GM23338 (cell line): ENCODE data around the gene GRID2. TPM values are rescaled to one million over a fixed set of nuclear protein-coding genes. Genes with fewer than 3 reads are reported as not detected.

Source experiments
- ATAC-seq: fragments of 200-7000 bp; cut with Tn5 transposase; 3 replicates; pipeline ENCODE4 v1.9.1; 2020
- DNase-seq: peaks from one replicate; pipeline ENCODE4 v3.0.0-alpha.2; 2015; ENCODE audit warnings: low spot score
- H2AFZ ChIP-seq: fragments of 200-600 bp; sonication (generic); 2 replicates; pipeline ENCODE4 v1.8.0; 2016; ENCODE audit warnings: antibody characterized with exemption, mild to moderate bottlenecking, moderate library complexity
- H3F3A ChIP-seq: fragments of 200-600 bp; sonication (generic); replicated peaks from 2 replicates; pipeline ENCODE4 v1.8.0; 2017; ENCODE audit warnings: antibody characterized with exemption, mixed run types, low read depth
- H3K27ac ChIP-seq: fragments of 200-600 bp; sonication (generic); 2 replicates; pipeline ENCODE4 v1.6.1; 2016; ENCODE audit warnings: low read depth
- H3K27me3 ChIP-seq: fragments of 200-600 bp; sonication (generic); 2 replicates; pipeline ENCODE4 v1.8.0; 2016; ENCODE audit warnings: mild to moderate bottlenecking, mixed run types, moderate library complexity; ENCODE audit not compliant: insufficient read depth
- H3K36me3 ChIP-seq: fragments of 200-600 bp; sonication (generic); 2 replicates; pipeline ENCODE4 v1.8.0; 2016; ENCODE audit warnings: mild to moderate bottlenecking; ENCODE audit not compliant: insufficient read depth
- H3K4me1 ChIP-seq: fragments of 200-600 bp; sonication (generic); 2 replicates; pipeline ENCODE4 v1.8.0; 2016; ENCODE audit warnings: mild to moderate bottlenecking, moderate library complexity; ENCODE audit not compliant: insufficient read depth
- H3K4me2 ChIP-seq: fragments of 200-600 bp; sonication (generic); 2 replicates; pipeline ENCODE4 v1.7.1; 2017; ENCODE audit warnings: mixed run types
- H3K4me3 ChIP-seq: fragments of 200-600 bp; sonication (generic); 2 replicates; pipeline ENCODE4 v1.6.1; 2016; ENCODE audit warnings: mixed run types
- H3K79me2 ChIP-seq: fragments of 200-600 bp; sonication (generic); replicated peaks from 2 replicates; pipeline ENCODE4 v1.8.0; 2017; ENCODE audit warnings: mild to moderate bottlenecking; ENCODE audit not compliant: insufficient read depth
- H3K9me2 ChIP-seq: fragments of 200-600 bp; sonication (generic); 2 replicates; pipeline ENCODE4 v1.8.0; 2017; ENCODE audit not compliant: insufficient read depth
- H4K20me1 ChIP-seq: fragments of 200-600 bp; sonication (generic); replicated peaks from 2 replicates; pipeline ENCODE4 v1.8.0; 2017; ENCODE audit warnings: mild to moderate bottlenecking; ENCODE audit not compliant: insufficient read depth
- H3K27ac Mint-ChIP-seq: 2 replicates; pipeline ENCODE4 v1.8.0; 2020; ENCODE audit warnings: inconsistent platforms, mild to moderate bottlenecking, moderate library complexity, mixed read lengths
- H3K27me3 Mint-ChIP-seq: 3 replicates; pipeline ENCODE4 v1.8.0; 2022; ENCODE audit warnings: low read depth, mild to moderate bottlenecking, moderate library complexity, mixed read lengths, inconsistent platforms; ENCODE audit not compliant: insufficient read depth, poor library complexity
- H3K36me3 Mint-ChIP-seq: 3 replicates; pipeline ENCODE4 v1.8.0; 2021; ENCODE audit warnings: low read depth, mild to moderate bottlenecking, inconsistent platforms, moderate library complexity, mixed read lengths
- H3K4me1 Mint-ChIP-seq: 3 replicates; pipeline ENCODE4 v1.8.0; 2020; ENCODE audit warnings: mild to moderate bottlenecking, inconsistent platforms, mixed read lengths
- H3K4me3 Mint-ChIP-seq: 3 replicates; pipeline ENCODE4 v1.8.0; 2021; ENCODE audit warnings: moderate library complexity, mild to moderate bottlenecking, inconsistent platforms, mixed read lengths
- H3K9me3 Mint-ChIP-seq: 3 replicates; pipeline ENCODE4 v1.8.0; 2020; ENCODE audit warnings: moderate library complexity, mild to moderate bottlenecking, inconsistent platforms, mixed read lengths
- CREB1 ChIP-seq: fragments of 250-450 bp; sonication (Bioruptor Pico); IDR thresholded peaks from 2 replicates; pipeline ENCODE4 v1.5.0; 2020; ENCODE audit warnings: low read depth, mild to moderate bottlenecking, moderate library complexity
- EZH2 ChIP-seq: fragments of 200-600 bp; sonication (generic); IDR thresholded peaks from one replicate; pipeline ENCODE4 v1.8.0; 2017; ENCODE audit warnings: antibody characterized with exemption, mild to moderate bottlenecking, low read depth; ENCODE audit not compliant: unreplicated experiment
- EZH2phosphoT487 ChIP-seq: fragments of 200-600 bp; sonication (generic); IDR thresholded peaks from one replicate; pipeline ENCODE4 v1.8.1; 2018; ENCODE audit warnings: antibody characterized with exemption; ENCODE audit not compliant: unreplicated experiment
- STAT1 ChIP-seq: IDR thresholded peaks from one replicate; pipeline ENCODE4 v1.6.1; 2016; ENCODE audit warnings: antibody characterized with exemption; ENCODE audit not compliant: unreplicated experiment
- ZNF114 ChIP-seq: fragments of 250-450 bp; sonication (Bioruptor Pico); IDR thresholded peaks from 2 replicates; pipeline ENCODE4 v1.5.0; 2020; ENCODE audit warnings: mild to moderate bottlenecking, moderate library complexity
- polyA plus RNA-seq: library from polyadenylated mRNA; unstranded; fragments of >200 nt; fragmentation: Nextera tagmentation; extraction: Ambion mirVana; gene quantifications from 2 replicates; pipeline ENCODE4 v1.2.1, GENCODE V29; 2016
- total RNA-seq: library from RNA; depleted of rRNA; stranded (reverse); fragments of >200 nt; shearing (Covaris generic); gene quantifications from 2 replicates; pipeline ENCODE4 v1.2.3, GENCODE V29; 2014
- TF ChIP-seq, protein P1 (sequence below): fragments of 250-450 bp; sonication (Bioruptor Pico); IDR thresholded peaks from 2 replicates; pipeline ENCODE4 v1.5.0; 2020; ENCODE audit warnings: mild to moderate bottlenecking, moderate library complexity
- TF ChIP-seq, protein P2 (sequence below): IDR thresholded peaks from 2 replicates; pipeline ENCODE4 v1.6.1; 2016; ENCODE audit warnings: antibody characterized with exemption
- TF ChIP-seq, protein P3 (sequence below): IDR thresholded peaks from one replicate; pipeline ENCODE4 v1.6.1; 2018; ENCODE audit warnings: antibody characterized with exemption; ENCODE audit not compliant: unreplicated experiment

GRID2 gene
- total and polyA plus RNA-seq, 2 experiments from 2014 or later = 19.9 to 65.4 TPM

DNA sequence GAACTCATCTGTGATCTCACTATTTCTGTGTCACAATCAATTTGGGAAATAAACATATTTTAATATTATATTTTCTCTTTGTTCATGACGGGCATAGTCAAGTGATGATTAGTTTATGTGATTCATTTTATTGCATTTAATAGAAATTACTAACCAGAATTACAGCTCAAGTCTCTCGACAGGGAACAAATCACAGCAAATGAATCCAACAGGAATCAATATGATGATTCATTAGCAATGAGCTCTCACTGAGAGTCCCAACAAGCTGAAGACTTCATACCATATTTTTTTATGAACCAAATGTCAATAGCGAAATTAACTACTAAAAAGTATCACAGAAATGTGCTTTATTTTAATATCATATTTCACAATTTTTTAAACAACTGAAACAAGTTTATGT is 649.7 kb downstream of the GRID2 start (continued):
- TF ChIP-seq, protein P1, sequence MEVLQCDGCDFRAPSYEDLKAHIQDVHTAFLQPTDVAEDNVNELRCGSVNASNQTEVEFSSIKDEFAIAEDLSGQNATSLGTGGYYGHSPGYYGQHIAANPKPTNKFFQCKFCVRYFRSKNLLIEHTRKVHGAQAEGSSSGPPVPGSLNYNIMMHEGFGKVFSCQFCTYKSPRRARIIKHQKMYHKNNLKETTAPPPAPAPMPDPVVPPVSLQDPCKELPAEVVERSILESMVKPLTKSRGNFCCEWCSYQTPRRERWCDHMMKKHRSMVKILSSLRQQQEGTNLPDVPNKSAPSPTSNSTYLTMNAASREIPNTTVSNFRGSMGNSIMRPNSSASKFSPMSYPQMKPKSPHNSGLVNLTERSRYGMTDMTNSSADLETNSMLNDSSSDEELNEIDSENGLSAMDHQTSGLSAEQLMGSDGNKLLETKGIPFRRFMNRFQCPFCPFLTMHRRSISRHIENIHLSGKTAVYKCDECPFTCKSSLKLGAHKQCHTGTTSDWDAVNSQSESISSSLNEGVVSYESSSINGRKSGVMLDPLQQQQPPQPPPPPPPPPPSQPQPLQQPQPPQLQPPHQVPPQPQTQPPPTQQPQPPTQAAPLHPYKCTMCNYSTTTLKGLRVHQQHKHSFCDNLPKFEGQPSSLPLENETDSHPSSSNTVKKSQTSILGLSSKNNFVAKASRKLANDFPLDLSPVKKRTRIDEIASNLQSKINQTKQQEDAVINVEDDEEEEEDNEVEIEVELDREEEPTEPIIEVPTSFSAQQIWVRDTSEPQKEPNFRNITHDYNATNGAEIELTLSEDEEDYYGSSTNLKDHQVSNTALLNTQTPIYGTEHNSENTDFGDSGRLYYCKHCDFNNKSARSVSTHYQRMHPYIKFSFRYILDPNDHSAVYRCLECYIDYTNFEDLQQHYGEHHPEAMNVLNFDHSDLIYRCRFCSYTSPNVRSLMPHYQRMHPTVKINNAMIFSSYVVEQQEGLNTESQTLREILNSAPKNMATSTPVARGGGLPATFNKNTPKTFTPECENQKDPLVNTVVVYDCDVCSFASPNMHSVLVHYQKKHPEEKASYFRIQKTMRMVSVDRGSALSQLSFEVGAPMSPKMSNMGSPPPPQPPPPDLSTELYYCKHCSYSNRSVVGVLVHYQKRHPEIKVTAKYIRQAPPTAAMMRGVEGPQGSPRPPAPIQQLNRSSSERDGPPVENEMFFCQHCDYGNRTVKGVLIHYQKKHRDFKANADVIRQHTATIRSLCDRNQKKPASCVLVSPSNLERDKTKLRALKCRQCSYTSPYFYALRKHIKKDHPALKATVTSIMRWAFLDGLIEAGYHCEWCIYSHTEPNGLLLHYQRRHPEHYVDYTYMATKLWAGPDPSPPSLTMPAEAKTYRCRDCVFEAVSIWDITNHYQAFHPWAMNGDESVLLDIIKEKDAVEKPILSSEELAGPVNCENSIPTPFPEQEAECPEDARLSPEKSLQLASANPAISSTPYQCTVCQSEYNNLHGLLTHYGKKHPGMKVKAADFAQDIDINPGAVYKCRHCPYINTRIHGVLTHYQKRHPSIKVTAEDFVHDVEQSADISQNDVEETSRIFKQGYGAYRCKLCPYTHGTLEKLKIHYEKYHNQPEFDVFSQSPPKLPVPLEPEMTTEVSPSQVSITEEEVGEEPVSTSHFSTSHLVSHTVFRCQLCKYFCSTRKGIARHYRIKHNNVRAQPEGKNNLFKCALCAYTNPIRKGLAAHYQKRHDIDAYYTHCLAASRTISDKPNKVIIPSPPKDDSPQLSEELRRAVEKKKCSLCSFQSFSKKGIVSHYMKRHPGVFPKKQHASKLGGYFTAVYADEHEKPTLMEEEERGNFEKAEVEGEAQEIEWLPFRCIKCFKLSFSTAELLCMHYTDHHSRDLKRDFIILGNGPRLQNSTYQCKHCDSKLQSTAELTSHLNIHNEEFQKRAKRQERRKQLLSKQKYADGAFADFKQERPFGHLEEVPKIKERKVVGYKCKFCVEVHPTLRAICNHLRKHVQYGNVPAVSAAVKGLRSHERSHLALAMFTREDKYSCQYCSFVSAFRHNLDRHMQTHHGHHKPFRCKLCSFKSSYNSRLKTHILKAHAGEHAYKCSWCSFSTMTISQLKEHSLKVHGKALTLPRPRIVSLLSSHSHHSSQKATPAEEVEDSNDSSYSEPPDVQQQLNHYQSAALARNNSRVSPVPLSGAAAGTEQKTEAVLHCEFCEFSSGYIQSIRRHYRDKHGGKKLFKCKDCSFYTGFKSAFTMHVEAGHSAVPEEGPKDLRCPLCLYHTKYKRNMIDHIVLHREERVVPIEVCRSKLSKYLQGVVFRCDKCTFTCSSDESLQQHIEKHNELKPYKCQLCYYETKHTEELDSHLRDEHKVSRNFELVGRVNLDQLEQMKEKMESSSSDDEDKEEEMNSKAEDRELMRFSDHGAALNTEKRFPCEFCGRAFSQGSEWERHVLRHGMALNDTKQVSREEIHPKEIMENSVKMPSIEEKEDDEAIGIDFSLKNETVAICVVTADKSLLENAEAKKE (CRISPR knock-in tag) = no peak
- TF ChIP-seq EZH2phosphoT487 (no peak), CREB1 (no peak)
- TF ChIP-seq, protein P2, sequence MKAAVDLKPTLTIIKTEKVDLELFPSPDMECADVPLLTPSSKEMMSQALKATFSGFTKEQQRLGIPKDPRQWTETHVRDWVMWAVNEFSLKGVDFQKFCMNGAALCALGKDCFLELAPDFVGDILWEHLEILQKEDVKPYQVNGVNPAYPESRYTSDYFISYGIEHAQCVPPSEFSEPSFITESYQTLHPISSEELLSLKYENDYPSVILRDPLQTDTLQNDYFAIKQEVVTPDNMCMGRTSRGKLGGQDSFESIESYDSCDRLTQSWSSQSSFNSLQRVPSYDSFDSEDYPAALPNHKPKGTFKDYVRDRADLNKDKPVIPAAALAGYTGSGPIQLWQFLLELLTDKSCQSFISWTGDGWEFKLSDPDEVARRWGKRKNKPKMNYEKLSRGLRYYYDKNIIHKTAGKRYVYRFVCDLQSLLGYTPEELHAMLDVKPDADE = no peak

DNA sequence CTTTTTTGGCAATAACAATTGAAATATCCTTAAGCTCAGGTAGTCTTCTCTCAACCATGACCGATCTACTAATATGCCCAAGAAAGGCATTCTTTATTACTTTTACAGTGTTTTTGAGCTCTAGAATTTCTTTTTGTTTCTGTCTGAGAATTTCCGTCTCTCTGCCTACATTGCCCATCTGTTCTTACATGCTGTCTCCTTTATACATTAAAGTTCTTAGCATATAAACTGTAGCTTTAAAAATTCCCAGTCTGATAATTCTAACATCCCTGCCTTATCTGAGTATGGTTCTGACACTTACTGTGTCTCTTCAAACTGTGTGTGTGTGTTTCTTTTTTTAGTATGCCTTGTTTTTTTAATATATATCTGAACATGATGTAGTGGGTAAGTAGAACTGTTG is 658.1 kb downstream of the GRID2 start:
- Mint-ChIP-seq H3K4me1 (peaks cover 13% of the 10 kb centered on the region), H3K36me3 (peaks cover 10% of the 10 kb centered on the region; the same call in 1 of the 3 replicates), H3K4me3 (no peak overlapping the region), H3K27ac (no peak overlapping the region), H3K27me3 (peaks cover 6% of the 10 kb centered on the region), H3K9me3 (no peaks in the 10 kb centered on the region)
- no peaks in the 10 kb centered on the region for H3K9me2 ChIP-seq
- H3K4me1 ChIP-seq = no peaks in the 10 kb centered on the region
- H3K4me2 ChIP-seq = no peak overlapping the region
- ATAC-seq = no peak
- H4K20me1 ChIP-seq = no peaks in the 10 kb centered on the region
- H3K4me3 ChIP-seq = no peak overlapping the region
- no peak for DNase-seq
- no peaks in the 10 kb centered on the region for H3F3A ChIP-seq
- TF ChIP-seq ZNF114 (CRISPR knock-in tag) (no peak), EZH2 (no peak), STAT1 (no peak)
- TF ChIP-seq, protein P3, sequence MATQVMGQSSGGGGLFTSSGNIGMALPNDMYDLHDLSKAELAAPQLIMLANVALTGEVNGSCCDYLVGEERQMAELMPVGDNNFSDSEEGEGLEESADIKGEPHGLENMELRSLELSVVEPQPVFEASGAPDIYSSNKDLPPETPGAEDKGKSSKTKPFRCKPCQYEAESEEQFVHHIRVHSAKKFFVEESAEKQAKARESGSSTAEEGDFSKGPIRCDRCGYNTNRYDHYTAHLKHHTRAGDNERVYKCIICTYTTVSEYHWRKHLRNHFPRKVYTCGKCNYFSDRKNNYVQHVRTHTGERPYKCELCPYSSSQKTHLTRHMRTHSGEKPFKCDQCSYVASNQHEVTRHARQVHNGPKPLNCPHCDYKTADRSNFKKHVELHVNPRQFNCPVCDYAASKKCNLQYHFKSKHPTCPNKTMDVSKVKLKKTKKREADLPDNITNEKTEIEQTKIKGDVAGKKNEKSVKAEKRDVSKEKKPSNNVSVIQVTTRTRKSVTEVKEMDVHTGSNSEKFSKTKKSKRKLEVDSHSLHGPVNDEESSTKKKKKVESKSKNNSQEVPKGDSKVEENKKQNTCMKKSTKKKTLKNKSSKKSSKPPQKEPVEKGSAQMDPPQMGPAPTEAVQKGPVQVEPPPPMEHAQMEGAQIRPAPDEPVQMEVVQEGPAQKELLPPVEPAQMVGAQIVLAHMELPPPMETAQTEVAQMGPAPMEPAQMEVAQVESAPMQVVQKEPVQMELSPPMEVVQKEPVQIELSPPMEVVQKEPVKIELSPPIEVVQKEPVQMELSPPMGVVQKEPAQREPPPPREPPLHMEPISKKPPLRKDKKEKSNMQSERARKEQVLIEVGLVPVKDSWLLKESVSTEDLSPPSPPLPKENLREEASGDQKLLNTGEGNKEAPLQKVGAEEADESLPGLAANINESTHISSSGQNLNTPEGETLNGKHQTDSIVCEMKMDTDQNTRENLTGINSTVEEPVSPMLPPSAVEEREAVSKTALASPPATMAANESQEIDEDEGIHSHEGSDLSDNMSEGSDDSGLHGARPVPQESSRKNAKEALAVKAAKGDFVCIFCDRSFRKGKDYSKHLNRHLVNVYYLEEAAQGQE = no peak
- TF ChIP-seq, protein P2 = no peak
- H3K36me3 ChIP-seq = no peaks in the 10 kb centered on the region
- no peaks in the 10 kb centered on the region for H3K27me3 ChIP-seq
- no peak overlapping the region for H2AFZ ChIP-seq
- peaks cover 12% of the 10 kb centered on the region; the same call in 1 of the 2 replicates for H3K79me2 ChIP-seq
- no peak overlapping the region for H3K27ac ChIP-seq
